WERI-Rb-1 (cell line): ENCODE measurements around the gene PDIA3.
"Not testable (repeated sequence)": the region's sequence is repeated elsewhere in the genome, so short reads cannot be mapped to it uniquely, and the experiment has no call there.

Experiments used
- DNase-seq: peaks from one replicate; pipeline ENCODE4 v3.0.0-alpha.2; 2020
- H3K27ac ChIP-seq: fragments of 250-450 bp; sonication (Bioruptor Pico); 2 replicates; pipeline ENCODE4 v1.5.1; 2020; ENCODE audit warnings: mild to moderate bottlenecking, moderate library complexity
- H3K27me3 ChIP-seq: fragments of 250-450 bp; sonication (Bioruptor Pico); 2 replicates; pipeline ENCODE4 v1.5.1; 2021; ENCODE audit warnings: mild to moderate bottlenecking, low read depth, moderate library complexity; ENCODE audit not compliant: insufficient read depth, severe bottlenecking
- H3K36me3 ChIP-seq: fragments of 250-450 bp; sonication (Bioruptor Pico); 2 replicates; pipeline ENCODE4 v1.5.1; 2020; ENCODE audit warnings: mild to moderate bottlenecking, moderate library complexity
- H3K4me3 ChIP-seq: 2 replicates; pipeline ENCODE4 v1.5.1; 2011; ENCODE audit warnings: low read depth, mild to moderate bottlenecking, control low read depth, low read length
- H3K9me3 ChIP-seq: fragments of 250-450 bp; sonication (Bioruptor Pico); 2 replicates; pipeline ENCODE4 v1.5.1; 2021; ENCODE audit warnings: mild to moderate bottlenecking, moderate library complexity; ENCODE audit not compliant: severe bottlenecking
- TF ChIP-seq, protein P1 (sequence below): IDR thresholded peaks from 2 replicates; pipeline ENCODE4 v1.5.1; 2011; ENCODE audit warnings: low read depth, mild to moderate bottlenecking, control low read depth, inconsistent platforms, low read length

The PDIA3 gene

DNA sequence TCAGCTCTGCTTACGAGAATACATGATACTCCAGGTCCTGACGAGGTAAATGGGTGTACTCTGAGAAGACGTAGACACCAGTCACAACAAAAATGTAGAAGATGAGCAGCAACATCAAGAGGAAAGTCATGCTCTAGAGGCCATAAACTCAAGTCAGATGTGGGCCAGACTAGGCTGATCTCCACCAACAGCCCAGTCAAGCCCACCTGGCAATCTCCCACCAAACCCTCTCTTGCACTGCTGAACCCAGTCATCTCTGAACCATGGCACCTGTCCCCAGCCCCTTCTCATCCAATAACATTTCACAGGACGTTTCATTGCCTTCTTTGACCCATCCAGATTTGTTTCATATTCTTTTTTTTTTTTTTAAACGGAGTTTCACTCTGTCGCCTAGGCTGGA is 10.8 kb upstream of the PDIA3 start:
- no peak overlapping the region for H3K4me3 ChIP-seq
- H3K9me3 ChIP-seq, result no peaks in the 10 kb centered on the region
- H3K36me3 ChIP-seq, result no peaks in the 10 kb centered on the region

DNA sequence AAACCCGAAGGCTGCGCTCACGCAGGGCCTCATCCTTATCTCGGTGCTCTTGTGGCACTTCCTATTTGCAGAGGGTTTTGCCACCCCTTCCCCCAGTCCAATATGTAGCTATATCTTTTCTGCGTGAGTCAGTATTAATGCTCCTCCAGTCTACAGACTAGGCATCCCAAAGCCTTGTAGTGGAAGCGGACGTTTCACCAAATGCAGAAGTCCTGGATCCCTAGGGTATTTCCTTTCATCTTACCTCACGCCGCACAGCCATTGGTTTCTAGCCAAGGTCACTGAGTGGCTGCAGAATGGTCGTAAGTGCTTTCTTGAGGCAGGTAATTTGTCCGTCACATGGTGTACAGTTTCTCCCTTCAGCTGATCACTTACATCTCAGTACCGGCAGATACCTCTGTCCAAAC is 668 bp downstream of the PDIA3 start:
- H3K9me3 ChIP-seq, H3K27me3 ChIP-seq: not testable (repeated sequence)
- Histone ChIP-seq H3K36me3 (peaks cover 23% of the 10 kb centered on the region), H3K4me3 (peak overlapping the region; percentile 90), H3K27ac (peak overlapping the region; percentile 92)
- peak; percentile 16 for DNase-seq

More for the DNA sequence above, 10.8 kb upstream of the PDIA3 start:
- DNase-seq, result no peak
- H3K27ac ChIP-seq, result no peak overlapping the region
- TF ChIP-seq, protein P1, sequence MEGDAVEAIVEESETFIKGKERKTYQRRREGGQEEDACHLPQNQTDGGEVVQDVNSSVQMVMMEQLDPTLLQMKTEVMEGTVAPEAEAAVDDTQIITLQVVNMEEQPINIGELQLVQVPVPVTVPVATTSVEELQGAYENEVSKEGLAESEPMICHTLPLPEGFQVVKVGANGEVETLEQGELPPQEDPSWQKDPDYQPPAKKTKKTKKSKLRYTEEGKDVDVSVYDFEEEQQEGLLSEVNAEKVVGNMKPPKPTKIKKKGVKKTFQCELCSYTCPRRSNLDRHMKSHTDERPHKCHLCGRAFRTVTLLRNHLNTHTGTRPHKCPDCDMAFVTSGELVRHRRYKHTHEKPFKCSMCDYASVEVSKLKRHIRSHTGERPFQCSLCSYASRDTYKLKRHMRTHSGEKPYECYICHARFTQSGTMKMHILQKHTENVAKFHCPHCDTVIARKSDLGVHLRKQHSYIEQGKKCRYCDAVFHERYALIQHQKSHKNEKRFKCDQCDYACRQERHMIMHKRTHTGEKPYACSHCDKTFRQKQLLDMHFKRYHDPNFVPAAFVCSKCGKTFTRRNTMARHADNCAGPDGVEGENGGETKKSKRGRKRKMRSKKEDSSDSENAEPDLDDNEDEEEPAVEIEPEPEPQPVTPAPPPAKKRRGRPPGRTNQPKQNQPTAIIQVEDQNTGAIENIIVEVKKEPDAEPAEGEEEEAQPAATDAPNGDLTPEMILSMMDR, result no peak
- H3K27me3 ChIP-seq, result no peaks in the 10 kb centered on the region

DNA sequence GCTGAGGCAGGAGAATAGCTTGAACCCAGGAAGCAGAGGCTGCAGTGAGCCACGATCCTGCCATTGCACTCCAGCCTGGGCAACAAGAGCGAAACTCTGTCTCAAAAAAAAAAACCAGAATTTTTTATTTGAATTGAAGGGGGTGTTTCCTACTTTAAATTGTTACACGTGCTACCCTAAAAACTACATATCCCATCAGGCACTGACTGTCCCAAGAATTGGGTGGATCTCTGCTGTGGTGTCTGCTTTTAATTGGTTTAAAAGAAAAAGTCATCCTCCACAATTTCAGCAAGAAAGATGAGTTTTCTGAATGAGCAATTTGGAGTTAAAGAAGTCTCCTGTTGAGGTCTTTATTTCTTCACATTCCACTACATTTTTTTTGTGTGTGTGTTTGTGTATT is 2.1 kb downstream of the PDIA3 start:
- H3K4me3 ChIP-seq, result no peak overlapping the region

DNA sequence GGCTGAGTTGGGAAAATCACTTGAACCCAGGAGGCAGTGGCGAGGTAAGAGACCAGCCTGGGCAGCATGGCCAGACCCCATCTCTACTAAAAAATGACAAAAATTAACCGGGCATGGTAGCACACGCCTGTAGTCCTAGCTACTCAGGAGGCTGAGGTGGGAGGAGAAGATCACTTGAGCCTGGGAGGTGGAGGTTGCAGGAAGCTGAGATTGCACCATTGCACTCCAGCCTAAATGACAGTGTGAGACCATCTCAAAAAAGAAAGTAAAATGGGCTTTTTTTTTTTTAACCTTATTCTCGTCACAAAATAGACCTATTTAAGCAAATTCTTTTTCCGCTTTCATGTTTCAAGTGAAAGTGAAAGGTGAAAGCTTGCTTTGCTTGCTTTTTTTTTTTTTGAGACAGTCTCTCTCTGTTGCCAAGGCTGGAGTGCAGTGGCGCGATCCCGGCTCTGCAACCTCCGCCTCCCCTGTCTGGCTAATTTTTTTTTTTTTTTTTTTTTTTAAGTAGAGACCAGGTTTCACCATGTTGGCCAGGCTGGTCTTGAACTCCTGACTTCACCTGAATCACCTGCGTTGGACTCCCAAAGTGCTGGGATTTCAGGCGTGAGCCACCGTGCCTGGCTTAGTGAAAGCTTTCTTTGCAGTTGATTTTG is 3.6 kb downstream of the PDIA3 start:
- H3K9me3 ChIP-seq, result no peaks in the 10 kb centered on the region
- DNase-seq, result no peak
- TF ChIP-seq, protein P1, result no peak
- H3K27me3 ChIP-seq, result no peaks in the 10 kb centered on the region
- H3K36me3 ChIP-seq, result peaks cover 49% of the 10 kb centered on the region
- H3K27ac ChIP-seq, result no peak overlapping the region
- H3K4me3 ChIP-seq, result no peak overlapping the region

More for the DNA sequence above, 2.1 kb downstream of the PDIA3 start:
- H3K27ac ChIP-seq, result no peak overlapping the region
- no peaks in the 10 kb centered on the region for H3K9me3 ChIP-seq
- peaks cover 37% of the 10 kb centered on the region for H3K36me3 ChIP-seq
- no peaks in the 10 kb centered on the region for H3K27me3 ChIP-seq
- DNase-seq, result no peak
- TF ChIP-seq, protein P1, result no peak

DNA sequence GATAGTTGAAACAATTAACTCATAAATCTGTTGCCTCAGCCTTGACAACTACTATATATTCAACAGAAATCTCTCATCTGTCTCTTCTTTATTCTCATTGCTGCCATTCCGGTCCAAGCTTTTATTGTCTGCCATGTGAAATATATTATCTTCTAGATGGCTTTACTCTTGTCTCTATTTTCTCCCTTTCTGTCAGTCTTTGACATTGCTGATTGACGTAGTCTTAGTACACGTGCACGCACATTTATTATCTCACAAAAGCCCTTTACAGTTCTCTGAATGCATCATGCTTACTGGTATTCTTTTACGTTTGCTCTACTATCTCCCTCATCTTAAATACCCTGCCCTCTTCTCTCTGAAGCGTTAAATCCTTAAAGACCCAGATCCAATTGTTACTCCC is 5.6 kb downstream of the PDIA3 start:
- no peaks in the 10 kb centered on the region for H3K27me3 ChIP-seq
- H3K9me3 ChIP-seq, result no peaks in the 10 kb centered on the region
- TF ChIP-seq, protein P1, result no peak
- no peak for DNase-seq
- H3K36me3 ChIP-seq, result peaks cover 70% of the 10 kb centered on the region
- H3K27ac ChIP-seq, result no peak overlapping the region
- H3K4me3 ChIP-seq, result no peak overlapping the region

DNA sequence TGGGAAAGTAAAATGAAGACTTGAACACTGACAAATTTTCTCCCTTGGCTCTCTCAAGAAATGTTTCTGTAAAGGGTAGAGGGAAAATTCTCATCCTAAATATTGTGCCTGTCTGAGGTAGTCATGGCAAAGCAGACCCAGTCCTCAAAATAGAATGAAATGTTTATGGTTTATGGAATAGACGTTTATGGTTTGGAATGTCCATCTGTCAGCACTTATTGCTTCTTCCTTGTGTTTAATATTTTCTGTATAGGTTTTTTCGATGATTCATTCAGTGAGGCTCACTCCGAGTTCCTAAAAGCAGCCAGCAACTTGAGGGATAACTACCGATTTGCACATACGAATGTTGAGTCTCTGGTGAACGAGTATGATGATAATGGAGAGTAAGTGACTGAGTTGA is 16.6 kb downstream of the PDIA3 start:
- Histone ChIP-seq H3K9me3 (no peaks in the 10 kb centered on the region), H3K27ac (no peak overlapping the region), H3K36me3 (peaks cover 96% of the 10 kb centered on the region), H3K27me3 (no peaks in the 10 kb centered on the region), H3K4me3 (no peak overlapping the region)
- TF ChIP-seq, protein P1, result no peak
- no peak for DNase-seq
